ENCODE data around the gene THAP2.

The THAP2 gene

DNA sequence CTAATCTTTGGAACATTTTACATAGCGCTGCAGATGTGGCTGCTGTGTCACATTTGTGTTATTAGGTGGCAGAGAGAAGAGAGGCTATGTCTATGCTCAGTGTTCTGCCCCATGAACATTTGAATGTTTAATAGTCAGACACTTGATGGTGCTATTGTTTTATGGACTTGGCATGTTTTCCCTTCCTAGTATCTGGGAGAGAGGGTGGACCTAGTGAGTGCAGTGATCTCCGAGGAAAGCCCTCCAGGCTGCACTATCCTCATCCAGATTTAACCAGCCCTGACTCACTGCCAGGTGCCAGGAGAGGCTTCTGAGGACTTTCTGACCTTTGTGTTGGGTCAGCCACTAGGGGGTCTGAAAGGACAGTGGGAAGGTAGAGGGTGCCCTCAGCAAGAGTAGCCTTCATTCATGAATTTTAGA, 24.8 kb upstream of the THAP2 start:
- no peaks in the 10 kb centered on the region for H3K27me3 ChIP-seq (ENCODE audit: insufficient read depth, poor library complexity, severe bottlenecking)
- H3K4me3 ChIP-seq (replicated peaks; ENCODE audit: insufficient read depth, low read length), result no peak overlapping the region
- TF ChIP-seq GABPA (IDR thresholded peaks at IDR 0.05; ENCODE audit: low read depth) (no peak), POLR2AphosphoS5 (IDR thresholded peaks at IDR 0.05; ENCODE audit: low read depth) (no peak), SPI1 (IDR thresholded peaks at IDR 0.05; ENCODE audit: borderline replicate concordance, low read depth) (no peak)
- TF ChIP-seq, protein P1, sequence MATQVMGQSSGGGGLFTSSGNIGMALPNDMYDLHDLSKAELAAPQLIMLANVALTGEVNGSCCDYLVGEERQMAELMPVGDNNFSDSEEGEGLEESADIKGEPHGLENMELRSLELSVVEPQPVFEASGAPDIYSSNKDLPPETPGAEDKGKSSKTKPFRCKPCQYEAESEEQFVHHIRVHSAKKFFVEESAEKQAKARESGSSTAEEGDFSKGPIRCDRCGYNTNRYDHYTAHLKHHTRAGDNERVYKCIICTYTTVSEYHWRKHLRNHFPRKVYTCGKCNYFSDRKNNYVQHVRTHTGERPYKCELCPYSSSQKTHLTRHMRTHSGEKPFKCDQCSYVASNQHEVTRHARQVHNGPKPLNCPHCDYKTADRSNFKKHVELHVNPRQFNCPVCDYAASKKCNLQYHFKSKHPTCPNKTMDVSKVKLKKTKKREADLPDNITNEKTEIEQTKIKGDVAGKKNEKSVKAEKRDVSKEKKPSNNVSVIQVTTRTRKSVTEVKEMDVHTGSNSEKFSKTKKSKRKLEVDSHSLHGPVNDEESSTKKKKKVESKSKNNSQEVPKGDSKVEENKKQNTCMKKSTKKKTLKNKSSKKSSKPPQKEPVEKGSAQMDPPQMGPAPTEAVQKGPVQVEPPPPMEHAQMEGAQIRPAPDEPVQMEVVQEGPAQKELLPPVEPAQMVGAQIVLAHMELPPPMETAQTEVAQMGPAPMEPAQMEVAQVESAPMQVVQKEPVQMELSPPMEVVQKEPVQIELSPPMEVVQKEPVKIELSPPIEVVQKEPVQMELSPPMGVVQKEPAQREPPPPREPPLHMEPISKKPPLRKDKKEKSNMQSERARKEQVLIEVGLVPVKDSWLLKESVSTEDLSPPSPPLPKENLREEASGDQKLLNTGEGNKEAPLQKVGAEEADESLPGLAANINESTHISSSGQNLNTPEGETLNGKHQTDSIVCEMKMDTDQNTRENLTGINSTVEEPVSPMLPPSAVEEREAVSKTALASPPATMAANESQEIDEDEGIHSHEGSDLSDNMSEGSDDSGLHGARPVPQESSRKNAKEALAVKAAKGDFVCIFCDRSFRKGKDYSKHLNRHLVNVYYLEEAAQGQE (IDR thresholded peaks at IDR 0.05; ENCODE audit: insufficient replicate concordance, low read depth), result no peak
- DNase-seq (ENCODE audit: low read depth in 1 of 2, low spot score in 1 of 2), result no peak
- no peak overlapping the region for H3K27ac ChIP-seq (replicated peaks)

DNA sequence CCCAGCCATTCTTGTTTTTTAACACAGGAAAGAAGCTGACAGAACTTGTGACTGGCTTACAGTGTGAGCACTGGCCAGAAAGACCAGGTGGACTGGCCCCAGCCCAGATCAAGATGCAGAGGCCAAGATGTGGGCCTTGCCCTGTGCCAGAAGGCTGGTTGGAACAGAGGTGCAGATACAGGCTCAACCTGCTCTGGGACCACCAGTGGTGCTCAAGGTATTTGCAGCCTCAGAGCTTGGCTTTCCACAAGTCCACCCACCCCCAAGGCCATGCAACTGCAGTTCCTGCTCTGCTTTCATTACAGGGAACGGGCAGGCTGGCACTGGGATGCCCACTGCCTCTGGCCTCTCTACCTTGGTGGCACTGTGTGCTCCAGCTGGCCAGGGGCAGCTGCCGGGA, 23.8 kb upstream of the THAP2 start:
- Histone ChIP-seq H3K4me3 (replicated peaks; ENCODE audit: insufficient read depth, low read length) (no peak overlapping the region), H3K27me3 (ENCODE audit: insufficient read depth, poor library complexity, severe bottlenecking) (no peaks in the 10 kb centered on the region), H3K27ac (replicated peaks) (no peak overlapping the region)
- no peak for DNase-seq (ENCODE audit: low read depth in 1 of 2, low spot score in 1 of 2)
- TF ChIP-seq GABPA (IDR thresholded peaks at IDR 0.05; ENCODE audit: low read depth) (no peak), POLR2AphosphoS5 (IDR thresholded peaks at IDR 0.05; ENCODE audit: low read depth) (no peak), SPI1 (IDR thresholded peaks at IDR 0.05; ENCODE audit: borderline replicate concordance, low read depth) (no peak)
- TF ChIP-seq, protein P1 (IDR thresholded peaks at IDR 0.05; ENCODE audit: insufficient replicate concordance, low read depth), result no peak
- TF ChIP-seq, protein P2, sequence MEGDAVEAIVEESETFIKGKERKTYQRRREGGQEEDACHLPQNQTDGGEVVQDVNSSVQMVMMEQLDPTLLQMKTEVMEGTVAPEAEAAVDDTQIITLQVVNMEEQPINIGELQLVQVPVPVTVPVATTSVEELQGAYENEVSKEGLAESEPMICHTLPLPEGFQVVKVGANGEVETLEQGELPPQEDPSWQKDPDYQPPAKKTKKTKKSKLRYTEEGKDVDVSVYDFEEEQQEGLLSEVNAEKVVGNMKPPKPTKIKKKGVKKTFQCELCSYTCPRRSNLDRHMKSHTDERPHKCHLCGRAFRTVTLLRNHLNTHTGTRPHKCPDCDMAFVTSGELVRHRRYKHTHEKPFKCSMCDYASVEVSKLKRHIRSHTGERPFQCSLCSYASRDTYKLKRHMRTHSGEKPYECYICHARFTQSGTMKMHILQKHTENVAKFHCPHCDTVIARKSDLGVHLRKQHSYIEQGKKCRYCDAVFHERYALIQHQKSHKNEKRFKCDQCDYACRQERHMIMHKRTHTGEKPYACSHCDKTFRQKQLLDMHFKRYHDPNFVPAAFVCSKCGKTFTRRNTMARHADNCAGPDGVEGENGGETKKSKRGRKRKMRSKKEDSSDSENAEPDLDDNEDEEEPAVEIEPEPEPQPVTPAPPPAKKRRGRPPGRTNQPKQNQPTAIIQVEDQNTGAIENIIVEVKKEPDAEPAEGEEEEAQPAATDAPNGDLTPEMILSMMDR (IDR thresholded peaks at IDR 0.05; ENCODE audit: insufficient read depth, low read length), result no peak

DNA sequence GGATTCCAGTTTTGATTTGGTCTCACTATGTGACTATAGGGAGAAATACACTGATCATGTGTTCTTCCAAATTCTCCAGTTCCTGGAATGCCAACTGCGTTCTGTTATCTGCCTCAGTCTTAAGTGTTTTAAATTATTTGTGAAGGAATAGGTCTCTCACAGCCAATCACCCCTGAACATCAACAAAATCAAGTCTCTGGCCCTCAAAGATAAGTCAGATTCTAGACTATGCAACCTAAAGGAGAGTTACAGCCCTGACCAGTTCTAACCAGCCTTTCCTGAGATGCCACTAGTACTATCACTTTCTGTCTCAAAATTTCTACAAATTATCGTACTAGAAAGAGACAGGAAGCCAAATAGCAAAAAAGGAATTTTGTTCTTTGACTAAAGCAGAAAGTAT, 22.7 kb upstream of the THAP2 start:
- Histone ChIP-seq H3K27me3 (ENCODE audit: insufficient read depth, poor library complexity, severe bottlenecking) (no peaks in the 10 kb centered on the region), H3K4me3 (replicated peaks; ENCODE audit: insufficient read depth, low read length) (no peak overlapping the region), H3K27ac (replicated peaks) (no peak overlapping the region)
- no peak for TF ChIP-seq SPI1 (IDR thresholded peaks at IDR 0.05; ENCODE audit: borderline replicate concordance, low read depth)
- TF ChIP-seq, protein P2 (IDR thresholded peaks at IDR 0.05; ENCODE audit: insufficient read depth, low read length), result no peak
- DNase-seq (ENCODE audit: low read depth in 1 of 2, low spot score in 1 of 2), result no peak

DNA sequence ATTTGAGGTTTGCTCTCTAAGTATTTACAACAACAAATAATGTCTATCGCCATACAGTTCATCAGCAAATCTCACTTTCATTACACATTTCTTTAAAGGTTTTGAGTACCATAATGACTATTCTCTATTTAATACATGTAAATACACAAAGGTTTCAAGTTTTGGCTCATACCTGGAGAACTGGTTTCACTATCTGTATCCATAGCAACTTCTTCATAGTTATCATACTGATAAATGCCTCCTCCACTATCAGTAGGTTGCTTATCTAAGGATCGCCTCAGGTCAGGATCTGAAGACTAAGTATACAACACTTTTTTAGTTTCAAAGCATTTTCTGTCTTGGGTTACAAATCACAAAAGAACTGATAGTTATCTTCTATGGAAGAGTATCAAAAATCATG, 21.8 kb upstream of the THAP2 start:
- TF ChIP-seq, protein P1 (IDR thresholded peaks at IDR 0.05; ENCODE audit: insufficient replicate concordance, low read depth), result no peak
- no peak for TF ChIP-seq SPI1 (IDR thresholded peaks at IDR 0.05; ENCODE audit: borderline replicate concordance, low read depth)
- TF ChIP-seq, protein P2 (IDR thresholded peaks at IDR 0.05; ENCODE audit: insufficient read depth, low read length), result no peak
- TF ChIP-seq GABPA (IDR thresholded peaks at IDR 0.05; ENCODE audit: low read depth), result no peak
- TF ChIP-seq POLR2AphosphoS5 (IDR thresholded peaks at IDR 0.05; ENCODE audit: low read depth), result no peak
- no peaks in the 10 kb centered on the region for H3K27me3 ChIP-seq (ENCODE audit: insufficient read depth, poor library complexity, severe bottlenecking)
- no peak overlapping the region for H3K27ac ChIP-seq (replicated peaks)
- no peak for DNase-seq (ENCODE audit: low read depth in 1 of 2, low spot score in 1 of 2)
- no peak overlapping the region for H3K4me3 ChIP-seq (replicated peaks; ENCODE audit: insufficient read depth, low read length)

Measured in HL-60 (cell line).